Muscle of arm (tissue), 12 donors: ENCODE measurements around the gene PTPN6. TPM values are rescaled to one million over a fixed set of nuclear protein-coding genes. Genes with fewer than 3 reads are reported as not detected.

ENCODE experiments used
- DNase-seq: peaks from one replicate; pipeline ENCODE4 v3.0.0-alpha.2; 2013
- polyA plus RNA-seq, 12 donors: library from polyadenylated mRNA; unstranded; fragments of 120-200 nt; gene quantifications; one replicate each; pipeline ENCODE4 v1.2.1, GENCODE V29; 2013; ENCODE audit not compliant: insufficient read length in 12 of 12

The PTPN6 gene
- polyA plus RNA-seq, 12 donors: 3.4 to 41.4 (median 4.0) TPM; not detected in 1

DNA sequence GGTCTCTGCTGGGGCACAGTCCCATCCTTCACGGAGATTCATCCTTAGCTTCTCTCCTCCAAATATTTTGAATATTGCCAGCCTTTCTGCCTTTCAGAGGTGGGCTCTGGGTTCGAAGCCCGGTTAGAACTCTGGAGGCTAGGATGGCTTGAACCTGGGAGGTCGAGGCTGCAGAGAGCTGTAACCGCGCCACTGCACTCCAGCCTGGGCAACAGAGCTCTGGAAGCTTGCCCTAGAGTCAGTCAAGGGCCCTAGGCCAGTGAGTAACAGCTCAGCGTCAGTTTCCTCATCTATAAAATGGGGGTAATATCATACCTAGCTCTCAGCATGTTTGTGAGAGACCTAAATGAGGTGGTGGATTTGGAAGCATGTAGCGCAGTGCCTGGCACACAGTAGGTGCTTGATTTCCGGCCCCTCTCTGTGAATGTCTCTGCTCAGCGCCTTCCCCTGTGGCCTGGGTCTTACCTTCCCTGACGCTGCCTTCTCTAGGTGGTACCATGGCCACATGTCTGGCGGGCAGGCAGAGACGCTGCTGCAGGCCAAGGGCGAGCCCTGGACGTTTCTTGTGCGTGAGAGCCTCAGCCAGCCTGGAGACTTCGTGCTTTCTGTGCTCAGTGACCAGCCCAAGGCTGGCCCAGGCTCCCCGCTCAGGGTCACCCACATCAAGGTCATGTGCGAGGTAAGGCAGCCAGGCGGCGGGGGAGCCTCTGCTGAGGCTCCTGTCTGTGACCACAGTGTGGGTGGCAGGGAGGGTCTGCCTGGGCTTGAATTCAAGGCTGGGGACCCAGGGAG, 3.4 kb downstream of the PTPN6 start:
- DNase-seq: no peak

DNA sequence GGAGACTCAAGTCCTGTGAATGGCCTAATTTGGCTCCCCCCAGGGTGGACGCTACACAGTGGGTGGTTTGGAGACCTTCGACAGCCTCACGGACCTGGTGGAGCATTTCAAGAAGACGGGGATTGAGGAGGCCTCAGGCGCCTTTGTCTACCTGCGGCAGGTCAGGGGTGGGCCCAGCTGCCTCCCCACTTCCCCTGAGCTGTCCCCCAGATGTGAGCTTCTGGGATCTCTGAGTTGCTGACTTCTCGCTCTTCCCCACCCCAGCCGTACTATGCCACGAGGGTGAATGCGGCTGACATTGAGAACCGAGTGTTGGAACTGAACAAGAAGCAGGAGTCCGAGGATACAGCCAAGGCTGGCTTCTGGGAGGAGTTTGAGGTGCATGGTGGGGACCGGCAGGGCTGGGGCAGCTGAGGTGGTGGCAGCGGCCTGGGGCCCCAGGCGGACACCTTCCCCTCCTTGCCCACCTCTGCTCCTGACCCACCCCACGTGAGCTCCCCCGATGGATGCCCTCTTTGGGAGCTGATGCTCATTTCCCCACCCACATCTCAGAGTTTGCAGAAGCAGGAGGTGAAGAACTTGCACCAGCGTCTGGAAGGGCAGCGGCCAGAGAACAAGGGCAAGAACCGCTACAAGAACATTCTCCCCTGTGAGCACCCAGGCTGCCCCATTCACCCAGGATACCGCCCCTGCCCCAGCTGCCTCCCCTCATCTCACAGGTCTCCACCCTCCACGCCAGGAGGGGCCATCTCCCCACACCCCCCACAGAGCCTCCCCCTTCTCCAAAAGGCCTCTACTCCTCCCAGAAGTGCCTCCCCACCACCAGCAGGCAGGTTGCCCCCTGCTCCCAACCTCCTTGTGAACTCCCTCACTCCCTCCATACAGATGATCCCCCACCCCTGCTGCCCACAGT, 4.2 kb downstream of the PTPN6 start:
- no peak for DNase-seq

DNA sequence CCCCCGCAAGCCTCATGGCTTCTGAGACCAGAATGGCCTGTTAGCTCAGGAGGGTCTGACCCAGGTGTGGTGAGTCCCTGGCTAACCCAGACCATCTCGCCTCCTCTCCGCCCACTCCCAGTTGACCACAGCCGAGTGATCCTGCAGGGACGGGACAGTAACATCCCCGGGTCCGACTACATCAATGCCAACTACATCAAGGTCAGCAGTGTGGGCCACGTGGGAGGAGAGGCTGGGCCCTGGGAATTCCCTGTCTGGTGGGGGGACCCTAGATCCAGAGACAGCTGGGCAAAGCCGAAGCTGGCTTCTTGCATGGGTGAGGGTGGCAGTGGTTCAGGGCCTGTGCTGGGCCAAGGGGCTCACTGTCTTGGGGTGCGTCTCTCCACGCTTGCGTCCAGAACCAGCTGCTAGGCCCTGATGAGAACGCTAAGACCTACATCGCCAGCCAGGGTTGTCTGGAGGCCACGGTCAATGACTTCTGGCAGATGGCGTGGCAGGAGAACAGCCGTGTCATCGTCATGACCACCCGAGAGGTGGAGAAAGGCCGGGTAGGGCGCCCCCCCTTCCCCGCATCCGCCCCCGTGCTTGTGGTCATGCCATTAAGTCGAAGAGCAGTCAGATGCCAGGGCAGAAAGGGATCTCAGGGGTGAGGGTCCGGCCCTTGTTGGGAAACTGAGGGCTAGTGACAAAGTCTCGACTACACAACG, 5.0 kb downstream of the PTPN6 start:
- DNase-seq: no peak

DNA sequence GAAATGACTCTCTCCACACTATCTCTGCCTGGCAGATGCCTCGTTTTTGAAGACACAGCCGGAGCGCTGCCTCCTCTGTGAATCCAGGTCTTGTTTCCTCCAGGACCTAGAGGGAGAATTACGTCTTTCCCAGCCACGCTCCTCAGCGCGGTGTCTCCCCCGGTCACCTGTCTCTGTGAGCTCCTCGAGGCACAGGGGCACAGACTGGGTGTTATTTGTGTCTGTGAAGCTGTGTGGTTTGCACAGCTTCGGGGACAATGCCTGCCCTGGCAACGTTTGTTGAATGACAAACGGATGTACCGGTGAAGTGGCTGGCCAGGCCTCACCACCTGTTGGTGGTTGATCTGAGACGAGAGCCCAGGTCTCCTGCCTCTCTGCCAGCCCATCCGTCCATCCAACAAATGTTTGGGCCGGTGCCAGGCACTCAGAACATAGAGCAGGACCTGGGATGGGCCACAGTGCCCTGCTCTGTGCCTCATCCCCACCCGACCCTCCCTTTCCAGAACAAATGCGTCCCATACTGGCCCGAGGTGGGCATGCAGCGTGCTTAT, 6.1 kb downstream of the PTPN6 start:
- DNase-seq: no peak

DNA sequence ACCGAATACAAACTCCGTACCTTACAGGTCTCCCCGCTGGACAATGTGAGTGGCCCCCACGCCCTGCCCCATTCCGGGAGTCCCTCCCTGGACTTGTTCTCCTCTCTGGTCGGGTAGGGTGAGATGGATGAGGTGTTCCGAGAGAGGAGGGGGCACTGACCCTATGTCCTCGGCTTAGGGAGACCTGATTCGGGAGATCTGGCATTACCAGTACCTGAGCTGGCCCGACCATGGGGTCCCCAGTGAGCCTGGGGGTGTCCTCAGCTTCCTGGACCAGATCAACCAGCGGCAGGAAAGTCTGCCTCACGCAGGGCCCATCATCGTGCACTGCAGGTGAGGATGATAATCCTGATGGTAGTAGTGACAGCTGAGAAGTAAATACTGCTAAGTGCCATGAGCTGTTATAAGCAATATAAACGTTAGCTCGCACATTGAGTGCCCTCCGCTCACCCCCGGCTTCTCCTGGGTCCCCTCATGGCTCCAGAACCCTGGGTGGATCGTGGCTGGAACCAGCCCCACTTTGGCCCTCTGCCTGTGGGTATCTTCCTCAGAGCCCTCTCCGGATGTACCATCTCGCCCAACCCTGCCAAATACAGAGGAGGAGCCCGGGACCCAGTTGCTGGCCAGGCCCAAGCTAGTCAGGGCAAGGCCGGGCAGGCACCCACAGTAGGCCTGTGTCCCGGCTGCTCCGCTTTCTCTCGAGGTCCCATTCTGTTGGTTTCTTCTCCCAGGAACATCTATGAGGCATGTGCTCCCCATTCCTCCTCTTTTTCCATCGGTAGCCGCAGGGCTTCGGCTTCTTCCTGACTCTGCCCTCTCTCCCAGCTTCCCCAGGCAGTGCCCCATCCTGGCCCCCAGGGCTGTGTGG, 6.8 kb downstream of the PTPN6 start:
- no peak for DNase-seq

DNA sequence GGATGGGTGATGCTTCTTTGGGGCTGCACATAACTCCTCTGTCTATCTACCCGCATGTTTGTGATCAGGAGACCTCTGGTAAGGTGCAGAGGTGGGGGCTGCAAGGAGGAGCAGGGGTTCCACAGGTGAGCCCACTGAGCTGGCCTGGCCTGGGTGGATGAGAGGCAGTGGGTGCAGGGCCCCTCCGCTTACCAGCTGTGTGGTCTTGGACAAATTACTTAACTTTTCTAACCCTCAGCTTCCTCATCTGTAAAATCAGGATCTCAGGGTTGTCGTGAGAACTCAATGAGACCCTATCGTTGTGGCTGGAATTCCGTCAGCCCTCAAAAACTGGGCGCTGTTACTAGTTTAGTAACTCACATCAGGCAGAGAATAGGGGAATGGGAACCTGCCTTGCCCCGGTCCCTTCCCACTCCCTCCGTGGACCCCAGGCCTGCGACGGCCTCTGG, 7.5 kb downstream of the PTPN6 start:
- DNase-seq: no peak

DNA sequence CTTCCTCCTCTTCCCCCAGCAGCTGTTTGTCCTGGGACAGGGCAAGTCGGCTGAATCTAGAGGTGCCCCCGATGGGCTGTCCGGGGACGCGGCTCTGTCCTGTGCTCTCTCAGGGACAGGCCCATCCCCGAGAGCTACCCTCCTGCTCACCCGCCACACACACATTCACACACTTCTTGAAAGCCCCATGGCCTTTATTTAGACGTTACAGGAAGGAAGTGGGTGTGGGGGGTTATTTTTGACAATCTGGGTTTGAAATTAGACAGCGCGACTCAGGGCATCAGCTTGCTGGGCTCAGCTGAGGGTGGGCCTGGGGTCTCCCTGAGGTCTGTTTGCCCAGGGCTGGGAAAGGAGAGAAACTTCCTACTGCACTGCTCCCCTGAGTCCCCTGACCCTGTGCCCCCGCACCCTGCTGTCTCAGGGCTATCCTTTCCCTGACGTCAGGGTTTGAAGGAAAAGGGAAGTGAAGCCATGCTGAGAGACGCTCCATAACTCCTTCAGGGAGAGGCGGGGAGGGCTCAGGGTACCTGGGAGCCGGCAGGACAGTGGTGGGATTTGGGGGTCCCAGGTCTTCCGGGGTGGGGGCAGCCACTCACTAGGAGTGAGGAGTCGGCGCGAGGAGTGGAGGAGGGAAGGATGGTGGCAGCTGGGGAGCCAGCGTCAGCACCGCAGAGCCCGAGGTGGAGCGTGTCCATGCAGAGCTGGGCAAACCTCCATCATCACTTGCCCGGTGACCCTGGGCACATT, 8.1 kb downstream of the PTPN6 start:
- DNase-seq: no peak

DNA sequence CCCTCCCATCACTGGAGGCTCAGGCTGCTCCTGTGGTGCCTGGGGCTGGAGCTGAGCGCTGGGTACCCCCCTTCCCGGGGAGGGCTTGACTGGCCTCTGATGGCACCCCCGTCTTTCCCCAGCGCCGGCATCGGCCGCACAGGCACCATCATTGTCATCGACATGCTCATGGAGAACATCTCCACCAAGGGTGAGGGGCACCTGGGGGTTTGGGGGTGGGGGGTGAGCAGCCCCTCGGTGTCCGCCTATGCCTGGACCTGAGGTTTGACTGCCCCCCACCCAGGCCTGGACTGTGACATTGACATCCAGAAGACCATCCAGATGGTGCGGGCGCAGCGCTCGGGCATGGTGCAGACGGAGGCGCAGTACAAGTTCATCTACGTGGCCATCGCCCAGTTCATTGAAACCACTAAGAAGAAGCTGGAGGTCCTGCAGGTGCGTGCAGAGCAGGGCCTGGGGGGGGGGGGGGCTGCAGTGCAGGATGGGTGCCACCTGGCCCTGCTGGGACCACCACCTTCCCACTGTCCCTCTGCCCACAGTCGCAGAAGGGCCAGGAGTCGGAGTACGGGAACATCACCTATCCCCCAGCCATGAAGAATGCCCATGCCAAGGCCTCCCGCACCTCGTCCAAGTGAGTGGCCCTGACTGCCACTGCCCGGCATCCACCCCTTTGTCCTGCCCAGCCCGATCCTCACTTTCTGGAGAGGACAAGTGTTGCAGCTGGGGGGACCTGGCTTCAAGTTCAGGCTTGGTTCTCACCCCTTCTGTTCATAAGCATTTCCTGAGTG, 8.8 kb downstream of the PTPN6 start:
- DNase-seq: no peak

DNA sequence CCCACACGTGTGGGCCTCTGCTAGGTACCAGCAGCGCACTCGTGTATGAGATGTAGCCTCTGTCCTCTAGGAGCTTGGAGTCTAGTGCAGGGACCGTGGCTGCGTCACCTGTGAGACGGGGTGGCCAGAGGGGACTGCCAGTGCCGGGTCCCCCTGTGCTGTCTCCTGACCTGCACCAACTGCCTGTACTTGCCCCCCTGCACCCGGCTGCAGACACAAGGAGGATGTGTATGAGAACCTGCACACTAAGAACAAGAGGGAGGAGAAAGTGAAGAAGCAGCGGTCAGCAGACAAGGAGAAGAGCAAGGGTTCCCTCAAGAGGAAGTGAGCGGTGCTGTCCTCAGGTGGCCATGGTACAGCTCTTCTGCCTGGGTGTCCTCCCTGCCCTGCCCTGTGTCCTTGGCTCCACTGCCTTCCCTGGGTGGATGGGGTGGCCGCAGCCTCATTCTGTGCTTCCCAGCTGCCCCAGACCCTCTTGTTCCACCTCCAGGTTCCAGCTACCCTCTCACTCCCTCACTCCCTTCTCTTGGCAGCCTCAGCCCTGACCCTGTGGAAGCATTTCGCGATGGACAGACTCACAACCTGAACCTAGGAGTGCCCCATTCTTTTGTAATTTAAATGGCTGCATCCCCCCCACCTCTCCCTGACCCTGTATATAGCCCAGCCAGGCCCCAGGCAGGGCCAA, 9.6 kb downstream of the PTPN6 start:
- no peak for DNase-seq

DNA sequence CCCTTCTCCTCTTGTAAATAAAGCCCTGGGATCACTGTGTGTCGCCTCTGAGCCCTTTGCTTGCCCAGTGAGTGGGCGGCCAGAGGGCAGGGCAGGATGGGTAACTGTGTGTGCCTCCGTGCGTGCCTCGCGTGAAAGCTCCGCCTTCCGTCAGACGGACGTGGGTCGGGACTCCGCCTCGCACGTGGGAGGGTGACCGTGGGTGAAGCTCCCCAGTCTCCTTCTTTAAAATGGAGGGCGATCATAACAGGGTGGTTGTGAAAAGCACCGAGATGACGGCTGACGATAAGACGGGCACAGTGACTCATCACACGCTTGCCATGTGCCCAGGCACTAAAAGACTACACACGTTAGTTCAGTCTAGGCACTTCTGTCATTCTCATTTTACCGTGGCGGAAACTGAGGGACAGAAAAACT, 10.1 kb downstream of the PTPN6 start:
- no peak for DNase-seq

DNA sequence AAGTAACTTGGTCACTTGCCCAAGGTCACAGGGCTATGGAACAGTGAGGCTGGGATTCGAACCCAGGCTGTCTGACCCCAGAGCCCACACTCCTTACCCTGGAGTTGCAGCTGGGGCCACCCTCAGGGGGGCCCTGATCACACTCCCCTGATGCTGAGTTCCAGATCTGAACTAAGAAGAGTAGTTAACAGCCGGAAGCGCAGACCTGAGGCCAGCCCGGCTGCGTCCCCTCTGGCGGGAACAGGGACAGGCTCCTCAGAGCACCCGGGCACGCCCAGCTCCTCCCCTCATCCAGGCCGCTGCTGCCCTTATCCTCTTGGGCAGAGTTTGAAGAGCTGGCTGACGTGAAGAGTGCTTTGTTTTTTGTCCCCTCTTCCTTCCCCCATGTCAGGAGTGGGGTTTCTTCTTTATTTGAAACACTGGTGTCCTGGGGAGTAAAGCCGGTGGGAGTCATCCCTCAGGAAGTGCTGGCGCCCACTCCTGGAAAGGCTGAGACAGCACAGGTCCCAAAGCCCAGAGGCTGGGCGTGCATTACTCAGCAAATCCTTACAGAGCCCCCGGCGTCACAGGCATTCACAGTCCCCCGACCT, 10.6 kb downstream of the PTPN6 start:
- no peak for DNase-seq

DNA sequence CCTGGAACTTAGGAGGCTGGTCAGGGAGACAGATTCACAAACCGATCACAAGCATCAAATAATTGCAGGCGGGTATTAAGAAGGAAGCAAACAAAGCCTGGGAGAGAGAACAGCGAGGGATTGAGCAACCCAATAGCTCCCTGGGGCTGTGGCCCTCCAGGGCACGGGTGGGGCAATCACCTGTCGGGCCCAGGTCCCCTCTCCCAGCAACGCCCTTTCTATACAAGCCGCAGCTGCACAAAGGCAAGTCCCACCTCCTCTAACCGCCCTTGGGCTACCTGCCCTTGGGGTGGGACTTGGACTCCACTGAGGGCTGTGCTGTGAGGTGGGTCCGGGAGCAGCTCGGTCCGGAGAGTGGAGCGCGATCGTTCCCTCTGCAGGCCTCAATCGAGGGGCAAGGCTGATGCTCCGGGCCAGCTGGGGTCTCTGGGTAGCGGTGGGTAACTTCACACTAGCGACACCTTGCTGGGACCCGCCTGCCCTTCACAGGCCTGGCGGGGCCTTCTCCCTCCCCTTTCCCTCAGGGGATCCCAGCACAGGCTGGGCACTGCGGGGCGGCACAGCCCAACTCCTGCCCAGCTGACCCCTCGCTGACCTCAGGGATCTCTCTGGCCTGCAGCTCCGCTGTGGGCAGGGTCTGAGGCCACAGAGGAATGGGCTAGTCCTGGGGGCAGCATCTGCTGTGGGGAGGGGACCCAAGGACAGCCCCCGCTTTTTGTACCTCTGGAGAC, 11.3 kb downstream of the PTPN6 start:
- DNase-seq: no peak

DNA sequence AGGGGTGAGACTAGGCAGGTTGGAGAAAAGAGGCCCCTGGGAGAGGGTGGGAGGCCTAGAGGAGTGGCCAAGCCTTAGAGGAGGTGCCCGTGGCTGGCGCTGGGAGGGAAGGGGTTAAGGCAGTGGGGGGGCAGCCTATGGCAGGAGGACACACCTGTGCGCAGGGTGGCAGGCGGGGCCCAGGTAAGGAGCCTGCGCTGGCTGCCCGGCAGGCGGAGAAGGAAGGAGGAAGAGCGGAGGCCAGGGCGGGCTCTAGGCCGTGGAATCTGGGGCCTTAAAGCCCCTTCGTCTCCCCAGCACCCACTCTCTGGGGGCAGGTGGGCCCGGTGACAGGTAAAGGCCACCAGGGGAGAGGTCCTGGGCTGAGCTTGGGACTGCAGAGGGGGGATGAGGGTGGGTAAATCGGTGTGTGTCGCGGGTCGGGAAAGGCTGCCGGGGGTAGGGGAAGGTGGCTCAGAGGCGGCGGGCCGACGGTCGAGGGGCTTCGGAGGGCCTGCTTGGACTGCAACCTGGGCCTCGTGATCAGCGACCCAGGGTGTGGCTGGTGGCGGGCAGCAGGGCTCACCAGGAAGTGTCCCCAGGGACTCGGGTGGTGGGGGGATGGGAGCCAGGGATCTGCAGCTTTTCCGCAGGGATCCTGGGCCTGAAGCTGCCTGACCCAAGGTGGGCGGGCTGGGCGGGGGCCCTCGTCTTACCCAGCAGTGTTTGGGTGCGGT, 12.0 kb downstream of the PTPN6 start:
- no peak for DNase-seq

DNA sequence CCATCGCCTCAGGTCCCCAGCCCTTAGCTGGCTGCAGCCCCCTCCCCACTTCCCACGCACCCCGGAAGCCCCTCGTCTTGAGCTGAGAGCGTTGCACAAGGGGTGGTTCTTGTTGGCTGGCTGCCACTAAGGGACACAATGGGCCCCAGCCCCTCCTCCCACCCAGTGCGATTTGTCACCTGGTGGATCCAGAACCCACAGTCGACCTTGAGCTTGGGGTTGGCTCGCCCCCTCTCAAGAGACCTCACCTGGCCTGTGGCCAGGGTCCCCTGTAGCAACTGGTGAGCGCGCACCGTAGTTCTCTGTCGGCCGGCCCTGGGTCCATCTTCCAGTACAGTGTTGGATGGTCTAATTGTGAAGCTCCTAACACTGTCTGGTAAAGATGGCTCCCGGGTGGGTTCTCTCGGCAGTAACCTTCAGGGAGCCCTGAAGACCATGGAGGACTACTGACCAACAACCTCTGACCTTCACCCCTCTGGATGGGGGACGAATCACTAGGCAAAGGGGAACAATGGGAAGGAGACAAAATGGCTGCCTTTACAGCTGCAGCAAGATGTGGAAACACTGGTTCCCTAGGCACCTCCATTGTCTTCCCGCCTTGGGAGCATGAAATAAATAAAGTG, 12.7 kb downstream of the PTPN6 start:
- no peak for DNase-seq

DNA sequence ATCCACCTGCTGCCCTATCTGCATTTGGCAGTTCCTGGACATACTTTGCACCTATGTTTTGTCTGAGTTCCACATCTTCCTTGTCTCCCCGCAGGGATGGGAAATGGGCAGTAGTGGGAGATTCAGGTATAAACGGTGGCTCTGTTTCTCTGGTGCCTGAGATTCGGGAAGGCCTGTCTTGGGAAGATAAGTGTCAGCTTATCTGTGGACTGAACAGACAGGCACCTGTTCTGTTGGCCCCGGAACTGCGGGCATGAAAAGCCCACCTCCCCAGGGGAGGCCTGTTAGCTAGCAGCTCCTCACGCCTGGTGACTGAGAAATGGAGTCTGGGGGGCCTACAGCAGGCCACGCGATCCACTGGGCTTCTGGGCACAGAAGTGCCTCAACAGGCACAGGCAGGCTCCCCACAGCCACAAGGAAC, 13.5 kb downstream of the PTPN6 start:
- no peak for DNase-seq

DNA sequence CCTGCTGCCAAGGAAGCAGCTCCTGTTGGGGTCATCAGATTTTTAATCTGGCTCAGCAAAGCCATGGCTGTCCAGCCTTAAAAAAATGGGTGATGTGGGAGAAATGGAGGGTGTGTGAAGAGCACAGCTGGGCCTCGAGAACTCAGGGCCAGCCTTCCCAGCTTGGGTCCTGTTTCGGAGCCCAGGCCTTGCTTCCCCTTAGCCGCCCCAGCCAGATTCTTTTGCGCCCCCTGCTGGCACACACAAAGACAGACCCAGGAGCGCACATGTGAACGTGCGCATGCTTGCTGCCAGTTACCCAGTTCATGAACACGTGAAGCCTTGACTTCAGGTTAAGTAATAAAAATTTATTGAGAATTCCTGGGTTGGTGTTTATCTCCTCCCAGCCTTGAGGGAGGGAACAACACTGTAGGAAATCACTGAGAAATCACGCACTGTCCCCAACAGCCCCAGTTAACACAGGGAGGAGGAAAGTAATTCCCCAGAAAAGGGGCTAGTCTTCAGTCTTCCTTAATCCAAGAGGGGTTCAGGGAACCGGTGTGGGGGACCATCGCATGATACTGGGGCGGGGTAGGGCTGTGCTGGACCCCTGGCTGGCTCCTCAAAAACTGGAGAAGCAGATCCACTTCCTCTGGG, 14.0 kb downstream of the PTPN6 start:
- peak; percentile 89 for DNase-seq
